T-cell (primary cell): ENCODE results near the gene EXOC3. TPM values are rescaled to one million over a fixed set of nuclear protein-coding genes. Genes with fewer than 3 reads are reported as not detected.

ENCODE experiments used
- ATAC-seq, 4 experiments: fragments of 200-7000 bp in 3 of 4; fragments of 150-1000 bp in 1 of 4; cut with Tn5 transposase; replicated peaks in 1 of 4; 1 replicate in 3 of 4; 2 replicates in 1 of 4; pipeline ENCODE4 v1.10.0; 2021; ENCODE audit warnings: moderate library complexity in 3 of 4, mild to moderate bottlenecking in 2 of 4, moderate number of reproducible peaks in 1 of 4
- CTCF ChIA-PET, 2 donors: fragments of 300-600 bp; sonication (Branson Sonifier 250); formaldehyde crosslinking; loops; one replicate each; lab custom pipeline; 2022; ENCODE audit warnings: antibody characterized with exemption in 2 of 2; lab: Charles Lee
- POLR2A ChIA-PET, 2 donors: fragments of 300-600 bp; sonication (Branson Sonifier 250); formaldehyde crosslinking; loops; one replicate each; lab custom pipeline; 2022; ENCODE audit warnings: antibody characterized with exemption in 2 of 2; lab: Charles Lee
- DNase-seq, 35 experiments: peaks; one replicate each; pipeline versions ENCODE4 v3.0.0 to v3.0.0-alpha.2; 2013 to 2023
- H3K27ac ChIP-seq: one replicate; pipeline ENCODE4 v1.5.1; 2013; ENCODE audit warnings: low read length
- H3K27me3 ChIP-seq, 2 experiments: replicated peaks in 1 of 2; 1 replicate in 1 of 2; 2 replicates in 1 of 2; pipeline versions ENCODE4 v1.6.1 to v1.7.0; 2013; ENCODE audit warnings: low read length in 1 of 2, mixed read lengths in 1 of 2; ENCODE audit not compliant: control insufficient read depth in 2 of 2, insufficient read depth in 2 of 2; ENCODE audit errors: extremely low read depth in 1 of 2
- H3K36me3 ChIP-seq, 2 donors: 1 replicate in 1 of 2; 2 replicates in 1 of 2; pipeline versions ENCODE4 v1.6.1 to v1.7.0; 2013; ENCODE audit warnings: low read length in 1 of 2; ENCODE audit not compliant: control insufficient read depth in 2 of 2, insufficient read depth in 1 of 2; ENCODE audit errors: extremely low read depth in 1 of 2
- H3K4me1 ChIP-seq, 2 experiments: 1 replicate in 1 of 2; 2 replicates in 1 of 2; pipeline versions ENCODE4 v1.6.1 to v1.7.0; 2013; ENCODE audit warnings: low read length in 2 of 2, mixed read lengths in 1 of 2; ENCODE audit not compliant: insufficient read depth in 2 of 2, control insufficient read depth in 1 of 2; ENCODE audit errors: extremely low read depth in 1 of 2
- H3K4me3 ChIP-seq, 2 donors: 1 replicate in 1 of 2; 2 replicates in 1 of 2; pipeline versions ENCODE4 v1.5.1 to v1.7.0; 2013; ENCODE audit warnings: mild to moderate bottlenecking in 2 of 2, low read length in 1 of 2, moderate library complexity in 1 of 2; ENCODE audit not compliant: control insufficient read depth in 1 of 2; ENCODE audit errors: extremely low read depth in 1 of 2
- H3K9me3 ChIP-seq: 2 replicates; pipeline ENCODE4 v1.7.0; 2013
- H3K27ac Mint-ChIP-seq, 2 donors: one replicate each; pipeline ENCODE4 v1.8.0; 2020 to 2021; ENCODE audit warnings: mild to moderate bottlenecking in 2 of 2, mixed read lengths in 2 of 2
- H3K27me3 Mint-ChIP-seq, 2 donors: one replicate each; pipeline ENCODE4 v1.8.0; 2021 to 2022; ENCODE audit warnings: mixed read lengths in 2 of 2
- H3K36me3 Mint-ChIP-seq: one replicate; pipeline ENCODE4 v1.8.0; 2021; ENCODE audit warnings: mixed read lengths
- H3K4me1 Mint-ChIP-seq, 3 donors: one replicate each; pipeline ENCODE4 v1.8.0; 2020 to 2022; ENCODE audit warnings: mixed read lengths in 3 of 3, mild to moderate bottlenecking in 1 of 3
- H3K4me3 Mint-ChIP-seq, 3 donors: one replicate each; pipeline ENCODE4 v1.8.0; 2020 to 2022; ENCODE audit warnings: mild to moderate bottlenecking in 3 of 3, mixed read lengths in 3 of 3, moderate library complexity in 3 of 3
- H3K9me3 Mint-ChIP-seq, 3 donors: one replicate each; pipeline ENCODE4 v1.8.0; 2020 to 2022; ENCODE audit warnings: mixed read lengths in 3 of 3
- WGBS: methylation state at CpG from one replicate; pipeline ENCODE4 v1.1.5; 2013; ENCODE audit warnings: missing lambda C conversion rate; ENCODE audit not compliant: insufficient coverage; 5-methylcytosine and 5-hydroxymethylcytosine counted together
- total RNA-seq, 35 experiments: library from RNA in 6 of 35; stranded (reverse) in 6 of 35; fragments of 120-200 nt in 1 of 35; gene quantifications; one replicate each; pipeline versions ENCODE4 v1.2.1 to v1.2.4 and lab custom pipeline; 2013 to 2026

EXOC3 gene
- total RNA-seq, 5 donors from 2014 or later (not counting 1 experiment from before 2014, with no cell fraction given), result 81.6 to 99.8 (median 84.2) TPM

DNA sequence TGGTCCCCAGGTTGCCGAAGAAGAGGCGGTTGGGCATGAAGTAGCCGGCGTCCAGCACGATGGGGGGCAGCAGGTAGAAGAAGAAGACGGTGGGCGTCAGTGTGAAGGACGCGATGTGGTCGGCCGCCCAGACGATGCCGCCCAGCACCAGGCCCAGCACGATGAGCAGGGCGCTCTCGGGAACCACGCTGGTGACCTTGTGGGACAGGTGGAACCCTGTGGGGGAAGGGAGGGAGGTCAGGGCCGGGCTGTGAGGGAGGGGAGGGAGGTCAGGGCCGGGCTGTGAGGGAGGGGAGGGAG lies 48.8 kb downstream of the EXOC3 start:
- H3K27ac ChIP-seq, result no peak overlapping the region
- ATAC-seq (no peak), DNase-seq (no peak)
- H3K36me3 ChIP-seq, result no peaks in the 10 kb centered on the region
- peaks cover 0 to 2% of the 10 kb centered on the region in 2 donors for H3K27me3 Mint-ChIP-seq
- WGBS, result 93% methylated on average over 17 of the region's 19 CpGs
- no peak overlapping the region for H3K4me3 ChIP-seq
- H3K27me3 ChIP-seq, result peaks cover 0 to 22% of the 10 kb centered on the region in 2 experiments
- H3K9me3 ChIP-seq, result no peaks in the 10 kb centered on the region
- CTCF ChIA-PET, result no interaction called here
- no peaks in the 10 kb centered on the region for H3K4me1 ChIP-seq
- POLR2A ChIA-PET, result no interaction called here
- H3K9me3 Mint-ChIP-seq, result no peaks in the 10 kb centered on the region
- H3K4me3 Mint-ChIP-seq, result no peak overlapping the region
- H3K27ac Mint-ChIP-seq, result no peak overlapping the region
- no peaks in the 10 kb centered on the region for H3K4me1 Mint-ChIP-seq
- no peaks in the 10 kb centered on the region for H3K36me3 Mint-ChIP-seq

- CTCF ChIA-PET, result no interaction called here
- ATAC-seq, result no peak
Measured at GRCh38 chr5:492314-492893, 49.4 kb downstream of the EXOC3 start.

GRCh38 chr5:493119-493701 lies 50.2 kb downstream of the EXOC3 start:
- Histone ChIP-seq H3K4me1 (no peaks in the 10 kb centered on the region), H3K9me3 (no peaks in the 10 kb centered on the region), H3K27me3 (peaks cover 0 to 25% of the 10 kb centered on the region in 2 experiments), H3K4me3 (no peak overlapping the region), H3K36me3 (no peaks in the 10 kb centered on the region), H3K27ac (no peak overlapping the region)
- no peak overlapping the region for H3K4me3 Mint-ChIP-seq
- ATAC-seq (no peak), DNase-seq (no peak)
- no peaks in the 10 kb centered on the region for H3K36me3 Mint-ChIP-seq
- POLR2A ChIA-PET, result interaction anchor here (0.6 to 0.7 kb wide), 2 partner anchors 9 to 100 kb away, joined by 3 read pairs; no protein-coding TSS in a partner anchor
- no peak overlapping the region for H3K27ac Mint-ChIP-seq
- H3K27me3 Mint-ChIP-seq, result peaks cover 6% of the 10 kb centered on the region in 2 donors
- 85% methylated on average over 25 of the region's 26 CpGs for WGBS
- H3K4me1 Mint-ChIP-seq, result no peaks in the 10 kb centered on the region
- CTCF ChIA-PET, result no interaction called here
- H3K9me3 Mint-ChIP-seq, result no peaks in the 10 kb centered on the region

More at GRCh38 chr5:492314-492893, 49.4 kb downstream of the EXOC3 start:
- POLR2A ChIA-PET, result no interaction called here
- Histone ChIP-seq H3K27ac (no peak overlapping the region), H3K36me3 (no peaks in the 10 kb centered on the region), H3K4me3 (no peak overlapping the region), H3K4me1 (no peaks in the 10 kb centered on the region), H3K9me3 (no peaks in the 10 kb centered on the region), H3K27me3 (peaks cover 0 to 22% of the 10 kb centered on the region in 2 experiments)
- H3K4me3 Mint-ChIP-seq, result no peak overlapping the region
- H3K9me3 Mint-ChIP-seq, result no peaks in the 10 kb centered on the region
- no peak for DNase-seq
- peaks cover 2 to 3% of the 10 kb centered on the region in 2 donors for H3K27me3 Mint-ChIP-seq
- 78% methylated on average over 14 of the region's 18 CpGs for WGBS
- no peaks in the 10 kb centered on the region for H3K4me1 Mint-ChIP-seq
- H3K27ac Mint-ChIP-seq, result no peak overlapping the region
- no peaks in the 10 kb centered on the region for H3K36me3 Mint-ChIP-seq

DNA sequence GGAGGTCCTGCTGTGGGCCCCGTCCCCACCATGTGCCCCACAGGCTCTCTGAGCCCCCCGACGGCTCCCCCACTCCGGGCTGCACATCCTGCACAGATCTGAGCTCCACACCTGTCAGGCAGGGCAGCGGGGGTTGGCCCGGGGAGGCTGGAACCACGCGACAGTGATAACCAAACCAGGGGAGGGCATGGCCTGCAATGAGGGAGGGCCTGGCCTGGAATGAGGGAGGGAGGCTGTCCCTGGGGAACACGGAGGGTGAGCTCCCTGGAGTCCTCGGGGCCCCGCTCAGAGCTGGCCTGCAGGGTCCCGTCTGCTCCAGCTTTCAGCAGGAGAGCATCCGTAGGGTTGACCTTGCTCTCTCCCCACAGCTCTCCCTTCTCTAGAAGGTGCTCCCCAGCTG lies 50.8 kb downstream of the EXOC3 start:
- Mint-ChIP-seq H3K27ac (no peak overlapping the region), H3K9me3 (no peaks in the 10 kb centered on the region), H3K4me1 (no peaks in the 10 kb centered on the region), H3K4me3 (no peak overlapping the region), H3K27me3 (peaks cover 8% of the 10 kb centered on the region in 2 donors), H3K36me3 (no peaks in the 10 kb centered on the region)
- Histone ChIP-seq H3K4me3 (no peak overlapping the region), H3K36me3 (no peaks in the 10 kb centered on the region), H3K27me3 (peaks cover 0 to 29% of the 10 kb centered on the region in 2 experiments), H3K9me3 (no peaks in the 10 kb centered on the region), H3K27ac (no peak overlapping the region), H3K4me1 (no peaks in the 10 kb centered on the region)
- WGBS, result 76% methylated on average over 10 of the region's 13 CpGs
- ATAC-seq (no peak), DNase-seq (no peak)
- ChIA-PET CTCF (no interaction called here), POLR2A (no interaction called here)

GRCh38 chr5:494667-495255 lies 51.8 kb downstream of the EXOC3 start:
- H3K9me3 ChIP-seq, result no peaks in the 10 kb centered on the region
- Mint-ChIP-seq H3K9me3 (no peaks in the 10 kb centered on the region), H3K4me3 (no peak overlapping the region), H3K27ac (no peak overlapping the region), H3K4me1 (no peaks in the 10 kb centered on the region), H3K36me3 (no peaks in the 10 kb centered on the region), H3K27me3 (peaks cover 8 to 13% of the 10 kb centered on the region in 2 donors)
- POLR2A ChIA-PET, result no interaction called here
- CTCF ChIA-PET, result interaction anchor here in 1 of 2 donors (0.5 kb wide), 1 partner anchor 53 kb away, joined by 8 read pairs; no protein-coding TSS in a partner anchor
- H3K4me3 ChIP-seq, result no peak overlapping the region
- H3K27ac ChIP-seq, result no peak overlapping the region
- ATAC-seq, result no peak
- DNase-seq, result no peak
- no peaks in the 10 kb centered on the region for H3K36me3 ChIP-seq
- H3K4me1 ChIP-seq, result no peaks in the 10 kb centered on the region
- peaks cover 0 to 35% of the 10 kb centered on the region in 2 experiments for H3K27me3 ChIP-seq
- WGBS, result 85% methylated on average over 33 of the region's 38 CpGs

GRCh38 chr5:496028-496427 lies 53.1 kb downstream of the EXOC3 start:
- ATAC-seq, result no peak
- no peak overlapping the region for H3K4me3 Mint-ChIP-seq
- CTCF ChIA-PET, result no interaction called here

More at GRCh38 chr5:496028-496427, 53.1 kb downstream of the EXOC3 start:
- H3K36me3 ChIP-seq, result no peaks in the 10 kb centered on the region
- Mint-ChIP-seq H3K4me1 (no peaks in the 10 kb centered on the region), H3K27ac (no peak overlapping the region), H3K36me3 (no peaks in the 10 kb centered on the region), H3K9me3 (no peaks in the 10 kb centered on the region), H3K27me3 (peaks cover 8 to 19% of the 10 kb centered on the region in 2 donors)
- 76% methylated on average over 15 of the region's 19 CpGs for WGBS
- no peak overlapping the region for H3K4me3 ChIP-seq
- peaks cover 0 to 3% of the 10 kb centered on the region in 2 experiments for H3K4me1 ChIP-seq
- no peak overlapping the region for H3K27ac ChIP-seq
- POLR2A ChIA-PET, result no interaction called here
- no peaks in the 10 kb centered on the region for H3K9me3 ChIP-seq
- H3K27me3 ChIP-seq, result peaks cover 0 to 38% of the 10 kb centered on the region in 2 experiments
- DNase-seq, result no peak
